Kidney (tissue), 14 donors: Measurements from ENCODE around the gene C3orf20. TPM values are rescaled to one million over a fixed set of nuclear protein-coding genes. Genes with fewer than 3 reads are reported as not detected.

Source experiments
- DNase-seq, 5 donors: peaks; one replicate each; pipeline ENCODE4 v3.0.0-alpha.2; 2013 to 2020
- FAIRE-seq: peaks from 2 replicates; lab custom pipeline; 2012; peaks lifted over from hg19 to GRCh38; lab: Jason Lieb, UNC
- H3K27ac ChIP-seq, 2 donors: one replicate each; pipeline ENCODE4 v1.7.0; 2013; ENCODE audit warnings: low read depth in 2 of 2, low read length in 2 of 2, inconsistent platforms in 1 of 2
- H3K27me3 ChIP-seq: one replicate; pipeline ENCODE4 v1.7.1; 2013; ENCODE audit warnings: low read length, inconsistent platforms; ENCODE audit not compliant: control insufficient read depth, insufficient read depth
- H3K36me3 ChIP-seq, 3 donors: one replicate each; pipeline versions ENCODE4 v1.7.0 to v1.7.1; 2013; ENCODE audit warnings: low read length in 3 of 3, control low read depth in 1 of 3, inconsistent platforms in 1 of 3; ENCODE audit not compliant: insufficient read depth in 3 of 3, control insufficient read depth in 2 of 3
- H3K4me1 ChIP-seq, 3 donors: one replicate each; pipeline versions ENCODE4 v1.7.0 to v1.7.1; 2013; ENCODE audit warnings: low read length in 3 of 3, inconsistent platforms in 1 of 3, low read depth in 1 of 3; ENCODE audit not compliant: control insufficient read depth in 2 of 3, insufficient read depth in 2 of 3
- H3K4me3 ChIP-seq, 3 donors: one replicate each; pipeline versions ENCODE4 v1.7.0 to v1.8.1; 2013; ENCODE audit warnings: low read length in 3 of 3, control low read depth in 1 of 3, inconsistent platforms in 1 of 3
- H3K9ac ChIP-seq, 3 donors: one replicate each; pipeline versions ENCODE4 v1.7.0 to v1.7.1; 2013; ENCODE audit warnings: low read length in 3 of 3, control low read depth in 1 of 3, inconsistent platforms in 1 of 3
- H3K9me3 ChIP-seq, 3 donors: one replicate each; pipeline versions ENCODE4 v1.7.0 to v1.7.1; 2013; ENCODE audit warnings: low read length in 3 of 3, control low read depth in 1 of 3, inconsistent platforms in 1 of 3; ENCODE audit not compliant: control insufficient read depth in 2 of 3, insufficient read depth in 1 of 3
- CTCF ChIP-seq: IDR thresholded peaks from 3 replicates; pipeline ENCODE4 v1.5.1; 2012; ENCODE audit warnings: mild to moderate bottlenecking, moderate library complexity, borderline replicate concordance; ENCODE audit not compliant: insufficient read depth; ENCODE audit errors: extremely low read depth
- intact Hi-C: fragments of 100-400 bp; cut with DNase I; formaldehyde crosslinking; loops from one replicate; pipeline ENCODE4 v1.11.1; 2022
- polyA plus RNA-seq: library from polyadenylated mRNA; stranded (reverse); fragments of 350-450 nt; fragmentation: Illumina TruSeq; extraction: RNeasy Lipid Tissue Mini Kit (QIAGEN cat#74804); gene quantifications from one replicate; pipeline ENCODE4 v1.2.3, GENCODE V29; 2014; ENCODE audit warnings: low read depth, low replicate concordance; ENCODE audit not compliant: insufficient read depth
- total RNA-seq: library from RNA; stranded (reverse); fragmentation: NEBNext Ultra II Directional; extraction: Animal tissue kit (Norgen Biotek cat#: 25700); gene quantifications from one replicate; pipeline ENCODE4 v1.2.1, GENCODE V29; 2021
- donor health status: control.
- donor health status: control.
- donor health status: control.
- donor health status: control.
- donor health status: control.
- donor health status: DM: yes; HTN: yes; CAD: no.
- donor health status: Normal renal cell carcinoma (clear cell type).

The C3orf20 gene
- total and polyA plus RNA-seq, 2 donors from 2014 or later: 0.16 TPM; not detected in 1

GRCh38 chr3:14657579-14657978, 17.4 kb upstream of the C3orf20 start:
- no peak overlapping the region for H3K27ac ChIP-seq
- no peak for FAIRE-seq
- H3K9me3 ChIP-seq: no peaks in the 10 kb centered on the region
- peaks cover 0 to 11% (median 4%) of the 10 kb centered on the region in 3 donors for H3K4me1 ChIP-seq
- H3K27me3 ChIP-seq: no peaks in the 10 kb centered on the region
- TF ChIP-seq CTCF: no peak
- H3K36me3 ChIP-seq: peaks cover 16 to 69% (median 50%) of the 10 kb centered on the region in 3 donors
- no peak for DNase-seq
- intact Hi-C loops: no loop called here
- H3K4me3 ChIP-seq: no peak overlapping the region
- no peak overlapping the region for H3K9ac ChIP-seq

- H3K4me3 ChIP-seq: no peak overlapping the region
- no peak overlapping the region for H3K27ac ChIP-seq
- no peaks in the 10 kb centered on the region for H3K27me3 ChIP-seq
- H3K36me3 ChIP-seq: peaks cover 16 to 83% (median 62%) of the 10 kb centered on the region in 3 donors
- TF ChIP-seq CTCF: no peak
- H3K4me1 ChIP-seq: peaks cover 0 to 4% (median 0%) of the 10 kb centered on the region in 3 donors
- FAIRE-seq (no peak), DNase-seq (no peak)
- H3K9me3 ChIP-seq: no peaks in the 10 kb centered on the region
- H3K9ac ChIP-seq: no peak overlapping the region
- intact Hi-C loops: no loop called here
Observed at GRCh38 chr3:14658978-14659377, 16.0 kb upstream of the C3orf20 start.

- H3K4me1 ChIP-seq: no peaks in the 10 kb centered on the region
- no peaks in the 10 kb centered on the region for H3K27me3 ChIP-seq
- H3K27ac ChIP-seq: no peak overlapping the region
- H3K9ac ChIP-seq: no peak overlapping the region
- intact Hi-C loops: no loop called here
- TF ChIP-seq CTCF: no peak
- FAIRE-seq (no peak), DNase-seq (no peak)
- no peak overlapping the region for H3K4me3 ChIP-seq
- H3K9me3 ChIP-seq: no peaks in the 10 kb centered on the region
- H3K36me3 ChIP-seq: peaks cover 22 to 96% (median 69%) of the 10 kb centered on the region in 3 donors
Observed at GRCh38 chr3:14660942-14661341, 14.0 kb upstream of the C3orf20 start.
